B cell (primary cell): ENCODE results near the gene FCRL1. TPM values are rescaled to one million over a fixed set of nuclear protein-coding genes. Genes with fewer than 3 reads are reported as not detected.
A peak's percentile ranks its signal among the peaks of the same experiment; 100 is the strongest.

Experiments used
- ATAC-seq: fragments of 200-7000 bp; cut with Tn5 transposase; one replicate; pipeline ENCODE4 v1.10.0; 2021; ENCODE audit warnings: low read depth, mild to moderate bottlenecking, moderate number of reproducible peaks, moderate library complexity
- CTCF ChIA-PET: fragments of 350-600 bp; sonication (Branson Sonifier 250); formaldehyde crosslinking; loops from one replicate; lab custom pipeline; 2021; ENCODE audit warnings: antibody characterized with exemption, inconsistent platforms; lab: Charles Lee
- POLR2A ChIA-PET: fragments of 350-600 bp; sonication (Branson Sonifier 250); formaldehyde crosslinking; loops from one replicate; lab custom pipeline; 2021; ENCODE audit warnings: antibody characterized with exemption; lab: Charles Lee
- DNase-seq: peaks from one replicate; pipeline ENCODE4 v3.0.0; 2013
- H2AFZ ChIP-seq: 2 replicates; pipeline ENCODE4 v1.6.1; 2012; ENCODE audit warnings: mild to moderate bottlenecking, low read depth, low read length; ENCODE audit not compliant: insufficient read depth, poor library complexity, severe bottlenecking
- H3K27ac ChIP-seq, 2 donors: 1 replicate in 1 of 2; 2 replicates in 1 of 2; pipeline ENCODE4 v1.5.1; 2012 to 2013; ENCODE audit warnings: low read length in 2 of 2, mild to moderate bottlenecking in 2 of 2, moderate library complexity in 1 of 2
- H3K27me3 ChIP-seq, 4 experiments: fragments of 200-600 bp in 1 of 4; sonication (generic) in 1 of 4; replicated peaks in 1 of 4; 1 replicate in 2 of 4; 2 replicates in 2 of 4; pipeline versions ENCODE4 v1.6.1 to v1.7.0; 2013 to 2016; ENCODE audit warnings: low read length in 3 of 4, mild to moderate bottlenecking in 2 of 4, mixed read lengths in 1 of 4, moderate library complexity in 1 of 4; ENCODE audit not compliant: insufficient read depth in 4 of 4, control insufficient read depth in 3 of 4; ENCODE audit errors: control extremely low read depth in 1 of 4
- H3K36me3 ChIP-seq, 2 experiments: replicated peaks in 1 of 2; 1 replicate in 1 of 2; 2 replicates in 1 of 2; pipeline versions ENCODE4 v1.6.1 to v1.7.1; 2013; ENCODE audit warnings: low read length in 1 of 2; ENCODE audit not compliant: insufficient read depth in 2 of 2, control insufficient read depth in 1 of 2; ENCODE audit errors: control extremely low read depth in 1 of 2, extremely low read depth in 1 of 2
- H3K4me1 ChIP-seq, 2 donors: fragments of 200-600 bp in 1 of 2; sonication (generic) in 1 of 2; 1 replicate in 1 of 2; 2 replicates in 1 of 2; pipeline versions ENCODE4 v1.5.1 to v1.6.1; 2013 to 2017; ENCODE audit warnings: low read length in 2 of 2; ENCODE audit not compliant: control insufficient read depth in 2 of 2, insufficient read depth in 2 of 2
- H3K4me2 ChIP-seq: replicated peaks from 2 replicates; pipeline ENCODE3; 2012; ENCODE audit warnings: mild to moderate bottlenecking, low read depth, low read length; ENCODE audit not compliant: poor library complexity, severe bottlenecking
- H3K4me3 ChIP-seq, 5 experiments: fragments of 200-600 bp in 1 of 5; sonication (generic) in 1 of 5; 1 replicate in 3 of 5; 2 replicates in 2 of 5; pipeline versions ENCODE4 v1.5.1 to v1.7.0; 2011 to 2016; ENCODE audit warnings: low read length in 4 of 5, mild to moderate bottlenecking in 4 of 5, low read depth in 2 of 5, control low read depth in 1 of 5, moderate library complexity in 1 of 5; ENCODE audit not compliant: insufficient read depth in 1 of 5; ENCODE audit errors: control extremely low read depth in 1 of 5, extremely low read depth in 1 of 5
- H3K79me2 ChIP-seq: fragments of 200-600 bp; sonication (generic); one replicate; pipeline ENCODE4 v1.6.0; 2016; ENCODE audit warnings: low read length; ENCODE audit not compliant: control insufficient read depth, insufficient read depth
- H3K9ac ChIP-seq: fragments of 200-600 bp; sonication (generic); 2 replicates; pipeline ENCODE4 v1.6.1; 2017; ENCODE audit warnings: mild to moderate bottlenecking, low read length, moderate library complexity
- H3K9me3 ChIP-seq, 3 donors: one replicate each; pipeline versions ENCODE4 v1.6.1 to v1.7.1; 2013; ENCODE audit warnings: low read length in 2 of 3; ENCODE audit not compliant: control insufficient read depth in 2 of 3, insufficient read depth in 1 of 3; ENCODE audit errors: control extremely low read depth in 1 of 3
- H4K20me1 ChIP-seq: 2 replicates; pipeline ENCODE4 v1.6.0; 2012; ENCODE audit warnings: mild to moderate bottlenecking, low read length; ENCODE audit not compliant: insufficient read depth, control insufficient read depth, poor library complexity, severe bottlenecking
- H3K27ac Mint-ChIP-seq: one replicate; pipeline ENCODE4 v1.8.0; 2021; ENCODE audit warnings: mixed read lengths
- H3K27me3 Mint-ChIP-seq: one replicate; pipeline ENCODE4 v1.8.0; 2021; ENCODE audit warnings: mixed read lengths
- H3K4me1 Mint-ChIP-seq: one replicate; pipeline ENCODE4 v1.8.0; 2021; ENCODE audit warnings: mixed read lengths
- H3K4me3 Mint-ChIP-seq: one replicate; pipeline ENCODE4 v1.8.0; 2021; ENCODE audit warnings: mixed read lengths
- H3K9me3 Mint-ChIP-seq: one replicate; pipeline ENCODE4 v1.8.0; 2022; ENCODE audit warnings: mixed read lengths; ENCODE audit not compliant: insufficient read depth
- EZH2 ChIP-seq: IDR thresholded peaks from 2 replicates; pipeline ENCODE4 v1.6.1; 2012; ENCODE audit warnings: borderline replicate concordance, low read depth, mild to moderate bottlenecking, moderate library complexity, low read length; ENCODE audit not compliant: insufficient read depth, poor library complexity, severe bottlenecking
- WGBS: methylation state at CpG from one replicate; pipeline ENCODE4 v1.1.5; 2013; ENCODE audit warnings: missing lambda C conversion rate; ENCODE audit not compliant: insufficient coverage; 5-methylcytosine and 5-hydroxymethylcytosine counted together
- intact Hi-C: fragments of 100-400 bp; cut with micrococcal nuclease; formaldehyde crosslinking; loops from one replicate; pipeline ENCODE4 v1.10.0; 2022
- polyA plus RNA-seq: library from polyadenylated mRNA; depleted of rRNA; stranded (reverse); fragments of >200 nt; gene quantifications from 2 replicates; pipeline ENCODE4 v1.2.3, GENCODE V29; 2012
- total RNA-seq, 2 donors: library from RNA; stranded (reverse); fragments of 120-200 nt in 1 of 2; gene quantifications; 1 replicate in 1 of 2; 2 replicates in 1 of 2; pipeline versions ENCODE4 v1.2.3 to v1.2.4, GENCODE V29; 2013 to 2022
- TF ChIP-seq, protein P1 (sequence below): fragments of 200-600 bp; IDR thresholded peaks from one replicate; pipeline ENCODE4 v1.8.0; 2022; ENCODE audit warnings: antibody characterized with exemption, mild to moderate bottlenecking

Gene FCRL1
- total and polyA plus RNA-seq, 2 donors (not counting 1 experiment from before 2014, with no cell fraction given) = 277 to 953 TPM

DNA sequence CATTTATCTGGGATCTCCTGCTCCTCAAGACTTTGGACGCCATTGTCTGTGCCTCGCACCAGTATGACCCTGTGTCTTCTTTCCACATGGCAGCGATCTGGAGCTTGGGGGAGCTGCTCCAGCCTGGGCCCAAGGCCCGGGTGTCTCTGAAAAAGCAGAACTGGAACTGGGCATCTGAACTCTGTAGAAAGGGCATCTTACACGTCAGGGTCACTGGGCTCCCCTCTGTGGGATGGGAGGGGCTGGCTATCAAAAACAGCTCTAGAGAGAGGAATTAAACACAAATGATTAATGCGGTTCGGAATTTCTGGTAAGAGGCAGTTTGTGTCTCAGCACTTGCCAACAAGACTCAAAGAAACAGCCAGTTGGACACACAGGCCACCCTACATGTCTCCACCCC, 16.1 kb downstream of the FCRL1 start:
- peak overlapping the region; percentile 90 for H3K27ac Mint-ChIP-seq
- CTCF ChIA-PET = interaction anchor here (0.8 to 6.8 kb wide), 12 partner anchors 11 to 435 kb away, joined by 3 to 66 read pairs (median 5); partner anchors contain the start of gene FCRL1
- no peaks in the 10 kb centered on the region for H3K9me3 Mint-ChIP-seq
- ATAC-seq (peak; percentile 23), DNase-seq (peak; percentile 47)
- Histone ChIP-seq H3K9ac (no peak overlapping the region), H3K9me3 (no peaks in the 10 kb centered on the region), H3K4me3 (peak overlapping the region in 1 of 5 experiments; percentile 28), H3K79me2 (peaks cover 74% of the 10 kb centered on the region), H3K4me1 (peaks cover 60 to 76% of the 10 kb centered on the region in 2 donors), H3K4me2 (peak overlapping the region; percentile 55), H2AFZ (no peak overlapping the region), H3K27ac (peak overlapping the region; percentile 50 to 83), H3K27me3 (no peaks in the 10 kb centered on the region), H4K20me1 (peaks cover 52% of the 10 kb centered on the region), H3K36me3 (peaks cover 2 to 81% of the 10 kb centered on the region in 2 experiments)
- intact Hi-C loops = loop anchor here (1.0 kb wide), 1 partner anchor 9 kb away; no protein-coding TSS in a partner anchor
- H3K4me3 Mint-ChIP-seq = peak overlapping the region; percentile 77
- H3K27me3 Mint-ChIP-seq = no peaks in the 10 kb centered on the region
- 70% methylated on average over 4 of the region's 7 CpGs for whole genome bisulfite sequencing
- POLR2A ChIA-PET = interaction anchor here (0.8 to 1.6 kb wide), 7 partner anchors 9 to 77 kb away, joined by 3 to 5 read pairs (median 3); no protein-coding TSS in a partner anchor
- H3K4me1 Mint-ChIP-seq = peaks cover 91% of the 10 kb centered on the region
- TF ChIP-seq EZH2 = no peak
- TF ChIP-seq, protein P1, sequence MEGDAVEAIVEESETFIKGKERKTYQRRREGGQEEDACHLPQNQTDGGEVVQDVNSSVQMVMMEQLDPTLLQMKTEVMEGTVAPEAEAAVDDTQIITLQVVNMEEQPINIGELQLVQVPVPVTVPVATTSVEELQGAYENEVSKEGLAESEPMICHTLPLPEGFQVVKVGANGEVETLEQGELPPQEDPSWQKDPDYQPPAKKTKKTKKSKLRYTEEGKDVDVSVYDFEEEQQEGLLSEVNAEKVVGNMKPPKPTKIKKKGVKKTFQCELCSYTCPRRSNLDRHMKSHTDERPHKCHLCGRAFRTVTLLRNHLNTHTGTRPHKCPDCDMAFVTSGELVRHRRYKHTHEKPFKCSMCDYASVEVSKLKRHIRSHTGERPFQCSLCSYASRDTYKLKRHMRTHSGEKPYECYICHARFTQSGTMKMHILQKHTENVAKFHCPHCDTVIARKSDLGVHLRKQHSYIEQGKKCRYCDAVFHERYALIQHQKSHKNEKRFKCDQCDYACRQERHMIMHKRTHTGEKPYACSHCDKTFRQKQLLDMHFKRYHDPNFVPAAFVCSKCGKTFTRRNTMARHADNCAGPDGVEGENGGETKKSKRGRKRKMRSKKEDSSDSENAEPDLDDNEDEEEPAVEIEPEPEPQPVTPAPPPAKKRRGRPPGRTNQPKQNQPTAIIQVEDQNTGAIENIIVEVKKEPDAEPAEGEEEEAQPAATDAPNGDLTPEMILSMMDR = no peak

DNA sequence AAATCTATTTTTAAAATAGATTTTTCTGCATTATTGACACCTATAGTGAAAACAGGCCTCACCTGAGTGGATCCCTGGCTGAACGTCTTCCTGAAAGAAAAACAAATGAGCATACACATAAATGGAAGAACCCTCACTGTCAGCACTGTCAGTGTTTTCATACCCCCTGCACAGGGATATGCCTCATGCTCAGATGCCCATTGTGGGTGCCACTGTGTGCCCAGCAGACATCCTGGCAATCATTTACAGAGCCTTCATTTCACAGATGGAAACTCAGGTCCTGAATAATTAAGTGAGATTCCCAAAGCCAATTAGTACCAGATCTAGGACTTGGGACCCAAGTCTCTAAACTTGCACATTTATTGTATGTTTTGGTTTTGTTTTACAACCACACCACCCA, 19.9 kb downstream of the FCRL1 start:
- H3K27ac Mint-ChIP-seq = peak overlapping the region; percentile 80
- H3K4me3 ChIP-seq = no peak overlapping the region
- POLR2A ChIA-PET = no interaction called here

More for the DNA sequence above, 19.9 kb downstream of the FCRL1 start:
- Histone ChIP-seq H3K79me2 (peaks cover 76% of the 10 kb centered on the region), H4K20me1 (peaks cover 59% of the 10 kb centered on the region), H3K9ac (no peak overlapping the region), H3K36me3 (peaks cover 6 to 81% of the 10 kb centered on the region in 2 experiments), H3K4me1 (peaks cover 41 to 53% of the 10 kb centered on the region in 2 donors), H2AFZ (no peak overlapping the region), H3K27me3 (no peaks in the 10 kb centered on the region), H3K4me2 (no peak overlapping the region), H3K27ac (no peak overlapping the region), H3K9me3 (peaks cover 0 to 2% (median 0%) of the 10 kb centered on the region in 3 donors)
- DNase-seq (no peak), ATAC-seq (no peak)
- Mint-ChIP-seq H3K4me3 (no peak overlapping the region), H3K27me3 (no peaks in the 10 kb centered on the region), H3K4me1 (peaks cover 69% of the 10 kb centered on the region), H3K9me3 (no peaks in the 10 kb centered on the region)
- WGBS = 67% methylated on average over 1 of the region's 1 CpG
- intact Hi-C loops = no loop called here
- no peak for TF ChIP-seq EZH2
- TF ChIP-seq, protein P1 = no peak
- CTCF ChIA-PET = no interaction called here
